22Rv1 (cell line): ENCODE data around the gene GJD4.
A peak's percentile ranks its signal among the peaks of the same experiment; 100 is the strongest.

Source experiments
- ZFX ChIP-seq: fragments of 450-650 bp; IDR thresholded peaks from 2 replicates; pipeline ENCODE4 v1.6.1; 2017; ENCODE audit warnings: antibody characterized with exemption, borderline replicate concordance
- TF ChIP-seq, protein P1 (sequence below): fragments of 450-650 bp; IDR thresholded peaks from 2 replicates; pipeline ENCODE4 v1.5.1; 2017; ENCODE audit warnings: mild to moderate bottlenecking

DNA sequence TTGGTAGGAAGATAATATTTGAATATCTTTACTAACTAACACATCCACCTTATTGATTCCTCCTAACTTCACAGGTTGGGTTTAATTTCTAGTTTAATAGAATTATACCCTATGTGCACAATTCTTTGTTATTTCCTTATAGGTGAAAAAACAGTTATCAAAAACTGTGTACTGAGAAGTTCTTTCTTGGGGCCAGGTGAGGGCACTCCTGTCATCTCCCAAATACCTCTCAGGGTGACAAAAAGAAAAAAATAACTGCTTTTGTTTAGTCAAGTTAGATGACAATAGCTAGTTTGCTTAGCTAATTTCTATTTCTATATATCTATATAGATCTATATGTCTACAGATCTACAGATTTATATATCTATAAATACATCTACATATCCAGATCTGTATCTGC is 26.9 kb downstream of the GJD4 start:
- TF ChIP-seq, protein P1, sequence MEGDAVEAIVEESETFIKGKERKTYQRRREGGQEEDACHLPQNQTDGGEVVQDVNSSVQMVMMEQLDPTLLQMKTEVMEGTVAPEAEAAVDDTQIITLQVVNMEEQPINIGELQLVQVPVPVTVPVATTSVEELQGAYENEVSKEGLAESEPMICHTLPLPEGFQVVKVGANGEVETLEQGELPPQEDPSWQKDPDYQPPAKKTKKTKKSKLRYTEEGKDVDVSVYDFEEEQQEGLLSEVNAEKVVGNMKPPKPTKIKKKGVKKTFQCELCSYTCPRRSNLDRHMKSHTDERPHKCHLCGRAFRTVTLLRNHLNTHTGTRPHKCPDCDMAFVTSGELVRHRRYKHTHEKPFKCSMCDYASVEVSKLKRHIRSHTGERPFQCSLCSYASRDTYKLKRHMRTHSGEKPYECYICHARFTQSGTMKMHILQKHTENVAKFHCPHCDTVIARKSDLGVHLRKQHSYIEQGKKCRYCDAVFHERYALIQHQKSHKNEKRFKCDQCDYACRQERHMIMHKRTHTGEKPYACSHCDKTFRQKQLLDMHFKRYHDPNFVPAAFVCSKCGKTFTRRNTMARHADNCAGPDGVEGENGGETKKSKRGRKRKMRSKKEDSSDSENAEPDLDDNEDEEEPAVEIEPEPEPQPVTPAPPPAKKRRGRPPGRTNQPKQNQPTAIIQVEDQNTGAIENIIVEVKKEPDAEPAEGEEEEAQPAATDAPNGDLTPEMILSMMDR: peak; percentile 39
- TF ChIP-seq ZFX: no peak
